SIG-M5 treated with dmso at 0.1 percent for 504 hours (cell line): ENCODE measurements around the gene DISP3.

Source experiments
- DNase-seq: peaks from one replicate; lab custom pipeline; 2025; ENCODE audit not compliant: unreplicated experiment; lab: John Stamatoyannopoulos, UW

DISP3 gene

DNA sequence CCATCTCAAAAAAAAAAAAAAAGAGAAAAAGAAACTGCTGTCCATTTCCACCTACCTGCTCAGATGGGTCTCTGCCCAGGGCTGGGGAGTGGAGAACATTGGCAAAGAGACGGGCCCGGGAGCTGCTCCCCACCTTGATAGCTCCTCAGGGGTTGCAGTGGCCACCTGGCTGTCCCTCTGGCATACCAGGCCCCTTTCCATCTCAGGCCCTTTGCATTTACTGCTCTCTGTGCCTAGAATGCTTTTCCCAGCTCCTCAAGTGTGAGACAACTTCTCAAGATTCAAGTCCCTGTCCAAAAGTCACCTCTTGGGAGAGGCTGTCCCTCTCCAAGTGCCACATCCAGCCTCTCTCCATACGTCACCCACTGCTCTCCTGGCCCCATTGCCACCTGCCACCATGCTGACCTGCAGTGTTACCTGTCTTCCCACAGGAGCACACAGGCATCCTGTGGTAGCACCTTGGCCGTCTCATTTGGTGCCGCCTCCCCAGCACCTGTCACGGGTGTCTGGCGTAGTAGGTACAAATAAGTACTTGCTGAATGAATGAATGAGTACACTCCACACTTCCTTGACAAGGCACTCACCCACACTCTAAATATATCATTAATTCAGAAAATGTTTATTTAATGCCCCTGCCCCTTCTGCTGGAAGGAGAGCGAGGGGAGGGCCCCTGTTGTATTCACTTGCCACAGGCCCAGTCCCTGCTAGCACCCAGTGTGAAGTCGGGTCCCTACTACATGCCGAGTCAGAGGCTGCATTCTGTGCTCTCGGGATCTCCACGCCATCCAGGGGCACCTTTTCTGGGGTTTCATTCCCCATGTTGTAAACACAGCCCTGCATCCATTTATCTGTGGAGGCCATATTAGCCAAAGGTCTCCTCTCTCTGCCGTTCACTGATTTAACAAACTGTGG lies 48.8 kb downstream of the DISP3 start:
- no peak for DNase-seq

DNA sequence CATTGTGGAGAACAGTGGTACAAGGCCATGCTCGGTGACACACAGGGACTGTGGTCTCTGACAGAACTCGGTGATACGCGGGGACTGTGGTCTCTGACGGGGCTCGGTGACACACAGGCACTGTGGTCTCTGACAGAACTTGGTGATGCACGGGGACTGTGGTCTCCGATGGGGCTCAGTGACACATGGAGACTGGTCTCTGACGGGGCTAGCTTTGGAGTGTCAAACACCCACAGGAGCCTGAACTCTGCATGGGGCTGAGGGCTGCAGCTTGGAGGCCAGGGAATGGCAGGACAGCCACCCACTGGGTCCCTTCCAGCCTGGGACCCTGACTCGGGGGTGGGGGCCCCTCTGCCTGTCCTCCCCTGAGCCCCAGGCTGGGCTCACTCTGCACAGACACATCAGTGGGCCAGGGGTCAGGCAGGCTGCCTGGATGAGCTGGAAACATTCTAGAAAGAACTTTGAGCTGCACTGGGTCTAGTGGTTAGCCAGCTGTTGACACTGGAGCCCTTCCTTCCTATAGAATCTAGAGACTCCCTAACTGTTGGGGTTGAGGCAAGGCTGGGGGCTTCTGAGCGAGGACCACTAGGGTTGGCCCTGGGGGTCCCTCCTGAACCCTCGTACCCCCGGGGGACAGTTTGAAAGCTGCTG lies 49.8 kb downstream of the DISP3 start:
- DNase-seq, result no peak

- DNase-seq, result no peak
These were observed 50.4 kb downstream of the DISP3 start for GRCh38 chr1:11529330-11529729.

DNA sequence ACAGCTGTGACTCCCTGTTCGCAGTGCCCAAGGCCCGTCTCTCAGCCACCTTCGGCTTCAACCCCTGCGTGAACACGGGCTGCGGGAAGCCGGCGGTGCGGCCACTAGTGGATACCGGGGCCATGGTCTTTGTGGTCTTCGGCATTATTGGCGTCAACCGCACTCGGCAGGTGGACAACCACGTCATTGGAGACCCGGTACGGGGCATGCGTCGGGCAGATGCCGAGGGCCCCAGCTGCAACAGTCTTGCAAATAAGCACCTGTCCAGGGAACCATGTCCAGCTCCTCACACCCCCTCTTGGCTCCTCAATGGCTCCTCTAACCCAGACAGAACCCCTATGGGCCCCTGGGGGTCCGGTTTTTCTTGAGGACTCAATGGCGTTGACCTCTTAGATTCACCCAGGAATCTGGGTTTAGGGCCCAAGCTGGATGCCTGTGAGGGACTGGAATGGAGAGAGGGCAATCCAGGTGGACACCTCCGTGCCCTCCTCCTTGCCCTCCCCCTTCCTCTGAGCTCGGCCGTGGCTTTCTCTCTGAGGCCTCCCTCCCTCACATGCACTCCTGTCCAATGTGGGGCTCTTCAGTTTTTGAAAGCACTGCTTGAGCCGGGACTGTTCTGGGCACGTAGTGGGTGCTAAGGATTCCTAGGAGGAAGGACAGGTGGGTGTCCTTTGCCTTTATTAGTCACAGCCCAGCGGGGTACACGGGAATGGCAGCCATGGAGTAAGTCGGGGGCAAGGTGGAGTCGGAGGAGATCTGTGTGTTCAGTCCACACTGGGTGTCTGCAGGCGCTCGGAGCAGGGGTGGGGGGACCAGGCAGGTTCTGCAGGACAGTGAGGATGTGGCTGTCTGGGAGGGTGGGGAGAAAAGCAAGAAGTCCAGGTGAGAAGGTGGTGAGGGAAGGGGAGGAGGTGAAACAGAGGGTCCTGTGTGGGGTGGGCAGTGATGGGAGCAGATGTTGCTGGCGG lies 51.1 kb downstream of the DISP3 start:
- DNase-seq, result no peak

DNA sequence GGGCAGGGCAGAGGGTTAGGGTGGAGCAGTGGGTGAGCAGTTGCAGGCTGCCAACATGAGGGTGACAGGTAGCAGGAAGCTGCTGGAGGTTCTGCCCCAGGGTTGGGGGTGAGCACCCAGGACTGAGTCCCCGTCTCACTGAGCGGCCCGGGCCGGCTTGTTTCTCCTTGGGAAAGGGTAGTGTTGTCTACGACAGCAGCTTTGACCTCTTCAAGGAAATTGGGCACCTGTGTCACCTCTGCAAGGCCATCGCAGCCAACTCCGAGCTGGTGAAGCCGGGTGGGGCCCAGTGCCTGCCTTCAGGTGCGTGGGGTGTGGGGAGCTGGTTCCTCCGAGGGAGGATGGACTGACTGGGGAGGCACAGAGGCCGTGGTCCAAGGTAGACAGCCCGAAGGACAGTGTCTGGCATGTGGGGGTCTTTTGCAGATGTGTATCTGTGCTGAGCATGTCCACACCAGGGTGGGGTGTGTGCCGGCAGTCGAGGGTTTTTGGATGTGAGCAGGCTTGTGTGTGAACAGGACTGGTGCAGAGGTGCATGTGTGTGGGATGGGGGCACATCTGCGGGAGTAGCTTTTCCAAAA lies 51.9 kb downstream of the DISP3 start:
- DNase-seq, result no peak

GRCh38 chr1:11531314-11531870 lies 52.4 kb downstream of the DISP3 start:
- DNase-seq, result no peak

- DNase-seq, result no peak
These were observed 53.0 kb downstream of the DISP3 start for GRCh38 chr1:11531943-11532342.

- DNase-seq, result no peak
These were observed 55.1 kb downstream of the DISP3 start for GRCh38 chr1:11533790-11534787.

GRCh38 chr1:11534846-11535245 lies 55.9 kb downstream of the DISP3 start:
- no peak for DNase-seq

DNA sequence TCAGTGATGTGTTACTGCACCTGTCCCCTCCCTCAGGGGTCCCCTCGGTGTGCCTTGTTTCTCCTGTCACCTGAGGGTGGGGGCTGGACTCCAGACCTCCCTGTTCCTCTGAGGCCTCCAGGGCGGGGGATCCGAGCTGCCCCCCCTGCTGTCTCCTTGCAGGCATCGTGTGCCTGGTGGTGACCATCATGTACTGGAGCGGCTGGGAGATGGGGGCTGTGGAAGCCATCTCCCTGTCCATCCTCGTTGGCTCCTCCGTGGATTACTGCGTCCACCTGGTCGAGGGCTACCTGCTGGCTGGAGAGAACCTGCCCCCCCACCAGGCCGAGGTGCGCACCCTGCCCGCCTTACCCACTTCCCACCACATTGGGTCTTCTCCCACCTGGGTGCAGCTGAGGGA lies 56.4 kb downstream of the DISP3 start:
- DNase-seq, result no peak

DNA sequence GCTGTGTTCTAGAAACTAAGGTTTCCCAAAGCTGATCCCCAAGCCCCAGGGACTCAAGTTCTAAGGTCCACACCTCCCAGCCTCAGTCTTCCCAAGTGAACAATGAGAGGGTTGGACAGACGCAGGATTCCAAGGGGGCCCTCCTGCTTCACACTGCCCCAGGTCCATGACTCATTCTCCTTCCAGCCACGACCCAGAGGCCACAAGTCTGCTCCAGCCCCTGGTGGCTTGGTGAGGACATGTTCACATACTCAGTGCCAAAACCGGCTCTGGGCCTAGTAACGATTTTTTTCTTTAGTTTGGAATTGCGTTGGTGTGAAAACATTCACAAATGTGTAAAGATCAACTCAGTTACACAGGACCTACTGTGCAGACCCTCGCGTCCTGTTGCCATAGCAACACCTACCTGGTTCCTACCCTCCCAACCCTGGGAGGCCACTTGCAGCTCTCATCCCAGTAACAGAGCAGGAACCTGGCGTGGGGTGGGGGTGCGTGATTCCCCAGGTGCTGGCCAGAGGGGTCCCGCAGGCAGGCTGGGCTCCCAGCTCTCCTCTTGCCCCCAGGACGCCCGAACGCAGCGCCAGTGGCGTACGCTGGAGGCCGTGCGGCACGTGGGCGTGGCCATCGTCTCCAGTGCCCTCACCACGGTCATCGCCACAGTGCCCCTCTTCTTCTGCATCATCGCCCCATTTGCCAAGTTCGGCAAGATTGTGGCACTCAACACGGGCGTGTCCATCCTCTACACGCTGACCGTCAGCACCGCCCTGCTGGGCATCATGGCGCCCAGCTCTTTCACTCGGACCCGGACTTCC lies 57.0 kb downstream of the DISP3 start:
- DNase-seq, result no peak

DNA sequence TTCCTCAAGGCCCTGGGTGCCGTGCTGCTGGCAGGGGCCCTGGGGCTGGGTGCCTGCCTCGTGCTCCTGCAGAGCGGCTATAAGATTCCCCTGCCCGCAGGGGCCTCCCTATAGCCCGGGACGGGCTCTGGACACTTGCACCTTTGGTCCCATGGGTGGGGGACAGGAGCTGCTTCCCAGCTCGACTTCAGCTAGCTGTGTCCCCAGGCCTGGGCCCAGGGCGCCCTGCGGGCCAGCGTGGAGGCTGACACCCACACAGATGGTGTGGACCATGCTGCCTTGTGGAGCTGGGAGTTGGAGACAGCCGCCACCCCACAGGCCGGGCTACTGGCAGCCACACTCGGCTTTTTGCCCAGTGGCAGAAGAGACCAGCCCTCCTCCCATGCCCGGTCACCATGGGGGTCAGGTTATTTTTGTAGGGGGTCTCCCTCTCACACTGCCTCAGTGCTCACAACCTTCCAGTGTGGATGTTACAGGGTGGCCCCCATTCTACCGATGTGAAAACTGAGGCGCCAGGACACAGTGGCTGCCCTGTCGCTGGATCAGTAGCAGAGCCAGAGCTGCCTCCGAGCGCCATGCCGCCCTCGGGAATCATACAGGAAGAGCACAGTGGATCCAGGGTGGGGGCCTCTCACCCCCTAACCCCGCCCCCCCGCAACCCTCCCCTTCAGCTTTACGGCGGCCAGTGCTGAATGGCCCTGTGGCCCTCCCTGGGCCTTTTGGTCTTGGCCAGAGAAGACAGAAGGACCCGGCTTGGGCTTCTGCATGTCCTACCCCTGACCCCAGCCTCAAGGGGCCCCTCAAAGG lies 57.8 kb downstream of the DISP3 start:
- DNase-seq, result no peak

GRCh38 chr1:11537380-11537764 lies 58.4 kb downstream of the DISP3 start:
- no peak for DNase-seq

DNA sequence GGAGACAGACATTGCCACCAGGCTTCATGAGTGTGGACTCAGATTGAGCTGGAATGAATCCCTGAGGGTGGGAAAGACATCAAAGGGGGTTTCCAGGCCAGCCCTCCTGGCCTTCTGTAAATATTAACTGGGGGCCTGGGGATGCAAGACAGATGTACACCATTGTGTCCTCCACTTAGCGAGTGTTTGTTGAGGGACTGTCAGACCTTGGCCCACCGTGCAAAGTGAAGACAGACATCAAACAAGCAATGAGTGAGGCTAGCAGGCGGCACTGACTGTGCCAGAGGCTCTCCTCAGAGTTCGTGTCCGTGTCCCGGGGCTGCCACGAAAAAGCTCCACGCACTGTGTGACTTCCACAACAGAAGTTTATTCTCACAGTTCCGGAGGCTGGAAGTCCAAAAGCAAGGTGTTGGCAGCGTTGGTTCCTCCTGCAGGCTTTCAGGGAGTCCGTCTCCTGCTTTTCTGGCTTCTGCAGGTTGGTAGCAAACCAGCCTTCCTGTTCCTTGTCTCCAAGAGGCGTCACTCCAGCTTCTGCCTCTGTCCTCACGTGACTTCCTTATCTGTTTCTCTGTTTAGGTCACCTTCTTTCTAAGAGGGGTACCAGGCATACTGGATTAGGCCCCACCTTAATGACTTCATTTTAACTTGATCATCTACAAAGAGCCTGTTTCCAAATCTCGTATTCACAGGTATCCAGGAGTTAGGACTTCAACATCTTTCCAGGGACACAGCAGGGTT lies 59.1 kb downstream of the DISP3 start:
- no peak for DNase-seq

DNA sequence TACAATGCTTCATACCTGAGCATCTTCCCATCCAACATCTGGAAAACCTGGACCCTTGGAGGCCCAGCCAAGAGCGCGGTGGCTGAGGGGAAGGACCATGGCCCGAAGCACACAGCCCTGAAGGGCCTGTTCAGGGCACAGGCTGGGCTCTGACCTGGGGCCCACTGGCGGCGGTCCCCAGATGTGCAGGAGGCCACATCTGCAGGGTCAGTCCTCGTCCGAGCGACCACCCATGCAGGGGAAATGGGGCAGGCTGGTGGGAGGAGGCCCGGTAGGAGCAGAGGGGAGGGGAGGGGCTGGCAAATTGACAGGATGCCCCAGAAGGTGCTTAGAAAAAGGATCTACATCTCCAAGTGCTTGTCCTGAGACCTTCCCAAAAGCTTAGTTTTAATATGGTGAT lies 59.9 kb downstream of the DISP3 start:
- DNase-seq, result no peak

- no peak for DNase-seq
These were observed 61.2 kb downstream of the DISP3 start for GRCh38 chr1:11539850-11540772.
